CD14-positive monocyte (primary cell): ENCODE measurements around the gene RSRP1. TPM values are rescaled to one million over a fixed set of nuclear protein-coding genes. Genes with fewer than 3 reads are reported as not detected.

Experiments used
- DNase-seq, 3 donors: peaks; one replicate each; pipeline ENCODE4 v3.0.0-alpha.2; 2011 to 2022
- H2AFZ ChIP-seq: 2 replicates; pipeline ENCODE4 v1.6.0; 2012; ENCODE audit warnings: mild to moderate bottlenecking, low read depth, low read length, inconsistent platforms; ENCODE audit not compliant: insufficient read depth, poor library complexity, severe bottlenecking
- H3K27ac ChIP-seq, 2 donors: 1 replicate in 1 of 2; 2 replicates in 1 of 2; pipeline ENCODE4 v1.5.1; 2012 to 2013; ENCODE audit warnings: low read length in 2 of 2, control low read depth in 1 of 2, inconsistent platforms in 1 of 2, low read depth in 1 of 2, mild to moderate bottlenecking in 1 of 2
- H3K27me3 ChIP-seq, 2 donors: one replicate each; pipeline versions ENCODE4 v1.6.0 to v1.6.1; 2011 to 2013; ENCODE audit warnings: low read length in 2 of 2; ENCODE audit not compliant: control insufficient read depth in 2 of 2, insufficient read depth in 2 of 2
- H3K36me3 ChIP-seq, 2 donors: replicated peaks in 1 of 2; 1 replicate in 1 of 2; 2 replicates in 1 of 2; pipeline versions ENCODE4 v1.5.1 to v1.6.1; 2012 to 2013; ENCODE audit warnings: low read length in 2 of 2, control low read depth in 1 of 2, inconsistent platforms in 1 of 2, mild to moderate bottlenecking in 1 of 2; ENCODE audit not compliant: insufficient read depth in 2 of 2, control insufficient read depth in 1 of 2
- H3K4me1 ChIP-seq, 2 donors: 1 replicate in 1 of 2; 2 replicates in 1 of 2; pipeline versions ENCODE4 v1.5.1 to v1.6.1; 2012 to 2013; ENCODE audit warnings: low read length in 2 of 2, control low read depth in 1 of 2, inconsistent platforms in 1 of 2, mild to moderate bottlenecking in 1 of 2, moderate library complexity in 1 of 2; ENCODE audit not compliant: insufficient read depth in 2 of 2, control insufficient read depth in 1 of 2
- H3K4me2 ChIP-seq: replicated peaks from 2 replicates; pipeline ENCODE3; 2012; ENCODE audit warnings: low read length, moderate library complexity, mild to moderate bottlenecking; ENCODE audit not compliant: poor library complexity, severe bottlenecking; ENCODE audit errors: extremely low read depth
- H3K4me3 ChIP-seq, 3 experiments: fragments of 200-600 bp in 1 of 3; sonication (generic) in 1 of 3; replicated peaks in 1 of 3; 1 replicate in 2 of 3; 2 replicates in 1 of 3; pipeline ENCODE4 v1.5.1; 2011 to 2013; ENCODE audit warnings: low read length in 3 of 3, mild to moderate bottlenecking in 3 of 3, control low read depth in 2 of 3, low read depth in 2 of 3, inconsistent platforms in 1 of 3, moderate library complexity in 1 of 3
- H3K79me2 ChIP-seq: 2 replicates; pipeline ENCODE4 v1.6.0; 2012; ENCODE audit warnings: mild to moderate bottlenecking, control low read depth, inconsistent platforms, low read length, moderate library complexity; ENCODE audit not compliant: insufficient read depth
- H3K9ac ChIP-seq: 2 replicates; pipeline ENCODE4 v1.6.0; 2017; ENCODE audit warnings: low read length, mild to moderate bottlenecking; ENCODE audit not compliant: insufficient read depth, poor library complexity, severe bottlenecking
- H3K9me3 ChIP-seq, 2 donors: replicated peaks in 1 of 2; 1 replicate in 1 of 2; 2 replicates in 1 of 2; pipeline versions ENCODE4 v1.5.1 to v1.6.1; 2012 to 2013; ENCODE audit warnings: low read length in 2 of 2, control low read depth in 1 of 2; ENCODE audit not compliant: control insufficient read depth in 1 of 2, insufficient read depth in 1 of 2
- H4K20me1 ChIP-seq: 2 replicates; pipeline ENCODE4 v1.6.0; 2012; ENCODE audit warnings: mild to moderate bottlenecking, low read length, control low read depth, moderate library complexity; ENCODE audit not compliant: insufficient read depth
- H3K27ac Mint-ChIP-seq, 7 donors: one replicate each; pipeline ENCODE4 v1.8.0; 2020; ENCODE audit warnings: mild to moderate bottlenecking in 7 of 7, mixed read lengths in 7 of 7, moderate library complexity in 6 of 7, inconsistent platforms in 2 of 7
- H3K27me3 Mint-ChIP-seq, 3 donors: one replicate each; pipeline ENCODE4 v1.8.0; 2021 to 2022; ENCODE audit warnings: low read depth in 3 of 3, mild to moderate bottlenecking in 3 of 3, mixed read lengths in 3 of 3, moderate library complexity in 3 of 3, inconsistent platforms in 1 of 3
- H3K36me3 Mint-ChIP-seq, 2 donors: one replicate each; pipeline ENCODE4 v1.8.0; 2020; ENCODE audit warnings: mixed read lengths in 2 of 2, inconsistent platforms in 1 of 2, mild to moderate bottlenecking in 1 of 2
- H3K4me1 Mint-ChIP-seq: one replicate; pipeline ENCODE4 v1.8.0; 2020; ENCODE audit warnings: mild to moderate bottlenecking, mixed read lengths
- H3K4me3 Mint-ChIP-seq, 2 donors: one replicate each; pipeline ENCODE4 v1.8.0; 2020; ENCODE audit warnings: mild to moderate bottlenecking in 2 of 2, mixed read lengths in 2 of 2, moderate library complexity in 1 of 2
- H3K9me3 Mint-ChIP-seq, 7 donors: one replicate each; pipeline ENCODE4 v1.8.0; 2020 to 2022; ENCODE audit warnings: mixed read lengths in 7 of 7, mild to moderate bottlenecking in 6 of 7, moderate library complexity in 6 of 7, inconsistent platforms in 2 of 7
- WGBS: methylation state at CpG from one replicate; pipeline ENCODE4 v1.1.5; 2013; ENCODE audit warnings: missing lambda C conversion rate; ENCODE audit not compliant: insufficient coverage; 5-methylcytosine and 5-hydroxymethylcytosine counted together
- intact Hi-C, 2 donors: fragments of 100-400 bp; cut with micrococcal nuclease; formaldehyde crosslinking; loops; one replicate each; pipeline versions ENCODE4 v1.15.0 to v1.15.1; 2023
- polyA plus RNA-seq, 3 donors: library from polyadenylated mRNA; depleted of rRNA in 1 of 3; unstranded in 2 of 3; stranded (reverse) in 1 of 3; fragments of 300-500 nt in 2 of 3; fragments of >200 nt in 1 of 3; fragmentation: Illumina TruSeq in 2 of 3; gene quantifications; 1 replicate in 2 of 3; 2 replicates in 1 of 3; pipeline ENCODE4 v1.2.3, GENCODE V29; 2012 to 2021
- TF ChIP-seq, protein P1 (sequence below): fragments of 200-600 bp; IDR thresholded peaks from one replicate; pipeline ENCODE4 v1.8.0; 2022; ENCODE audit warnings: antibody characterized with exemption, mild to moderate bottlenecking

The RSRP1 gene
- polyA plus RNA-seq, 3 donors = 23.6 to 272 (median 30.2) TPM

DNA sequence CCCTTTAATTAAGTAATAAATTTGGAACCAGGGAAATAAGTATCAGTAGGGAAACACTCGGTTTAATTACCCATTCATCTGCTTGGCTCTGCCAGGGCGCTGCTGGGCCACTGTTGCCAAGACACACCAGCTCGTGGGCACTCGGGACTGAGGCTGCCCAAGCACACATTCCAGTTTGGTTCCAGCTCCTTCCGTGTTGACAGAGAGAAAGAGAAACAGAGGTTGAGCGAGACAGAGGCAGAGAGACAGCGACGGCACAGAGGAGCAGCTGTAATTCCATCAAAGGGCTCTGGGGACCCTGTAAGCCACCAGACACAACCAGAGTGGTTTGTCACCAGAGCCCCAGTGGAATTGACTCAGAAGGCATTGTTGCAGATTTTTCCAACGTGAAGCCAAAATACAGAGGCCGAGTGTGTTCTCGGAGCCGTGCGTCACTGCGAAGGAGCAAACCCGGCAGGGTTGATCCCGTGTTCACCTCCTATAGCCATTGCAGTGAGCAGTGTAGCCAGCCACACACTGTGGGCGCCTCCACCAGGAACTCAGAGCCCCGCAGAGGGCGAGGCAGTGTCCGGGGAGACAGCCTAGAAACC is 48.5 kb downstream of the RSRP1 start:
- Mint-ChIP-seq H3K27ac (peak overlapping the region in 2 of 7 donors; percentile 54 to 66), H3K4me1 (peaks cover 9% of the 10 kb centered on the region), H3K27me3 (peaks cover 7 to 9% (median 9%) of the 10 kb centered on the region in 3 donors), H3K36me3 (no peaks in the 10 kb centered on the region), H3K4me3 (no peak overlapping the region), H3K9me3 (no peaks in the 10 kb centered on the region)
- H3K4me3 ChIP-seq = no peak overlapping the region
- intact Hi-C loops = no loop called here
- H4K20me1 ChIP-seq = no peaks in the 10 kb centered on the region
- DNase-seq = no peak
- no peak overlapping the region for H3K4me2 ChIP-seq
- TF ChIP-seq, protein P1, sequence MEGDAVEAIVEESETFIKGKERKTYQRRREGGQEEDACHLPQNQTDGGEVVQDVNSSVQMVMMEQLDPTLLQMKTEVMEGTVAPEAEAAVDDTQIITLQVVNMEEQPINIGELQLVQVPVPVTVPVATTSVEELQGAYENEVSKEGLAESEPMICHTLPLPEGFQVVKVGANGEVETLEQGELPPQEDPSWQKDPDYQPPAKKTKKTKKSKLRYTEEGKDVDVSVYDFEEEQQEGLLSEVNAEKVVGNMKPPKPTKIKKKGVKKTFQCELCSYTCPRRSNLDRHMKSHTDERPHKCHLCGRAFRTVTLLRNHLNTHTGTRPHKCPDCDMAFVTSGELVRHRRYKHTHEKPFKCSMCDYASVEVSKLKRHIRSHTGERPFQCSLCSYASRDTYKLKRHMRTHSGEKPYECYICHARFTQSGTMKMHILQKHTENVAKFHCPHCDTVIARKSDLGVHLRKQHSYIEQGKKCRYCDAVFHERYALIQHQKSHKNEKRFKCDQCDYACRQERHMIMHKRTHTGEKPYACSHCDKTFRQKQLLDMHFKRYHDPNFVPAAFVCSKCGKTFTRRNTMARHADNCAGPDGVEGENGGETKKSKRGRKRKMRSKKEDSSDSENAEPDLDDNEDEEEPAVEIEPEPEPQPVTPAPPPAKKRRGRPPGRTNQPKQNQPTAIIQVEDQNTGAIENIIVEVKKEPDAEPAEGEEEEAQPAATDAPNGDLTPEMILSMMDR = no peak
- 69% methylated on average over 20 of the region's 20 CpGs for WGBS
- no peaks in the 10 kb centered on the region for H3K36me3 ChIP-seq
- no peak overlapping the region for H3K9ac ChIP-seq
- peak overlapping the region; percentile 38 for H2AFZ ChIP-seq
- H3K79me2 ChIP-seq = no peaks in the 10 kb centered on the region
- H3K9me3 ChIP-seq = no peaks in the 10 kb centered on the region
- no peak overlapping the region for H3K27ac ChIP-seq
- no peaks in the 10 kb centered on the region for H3K4me1 ChIP-seq
- no peaks in the 10 kb centered on the region for H3K27me3 ChIP-seq

DNA sequence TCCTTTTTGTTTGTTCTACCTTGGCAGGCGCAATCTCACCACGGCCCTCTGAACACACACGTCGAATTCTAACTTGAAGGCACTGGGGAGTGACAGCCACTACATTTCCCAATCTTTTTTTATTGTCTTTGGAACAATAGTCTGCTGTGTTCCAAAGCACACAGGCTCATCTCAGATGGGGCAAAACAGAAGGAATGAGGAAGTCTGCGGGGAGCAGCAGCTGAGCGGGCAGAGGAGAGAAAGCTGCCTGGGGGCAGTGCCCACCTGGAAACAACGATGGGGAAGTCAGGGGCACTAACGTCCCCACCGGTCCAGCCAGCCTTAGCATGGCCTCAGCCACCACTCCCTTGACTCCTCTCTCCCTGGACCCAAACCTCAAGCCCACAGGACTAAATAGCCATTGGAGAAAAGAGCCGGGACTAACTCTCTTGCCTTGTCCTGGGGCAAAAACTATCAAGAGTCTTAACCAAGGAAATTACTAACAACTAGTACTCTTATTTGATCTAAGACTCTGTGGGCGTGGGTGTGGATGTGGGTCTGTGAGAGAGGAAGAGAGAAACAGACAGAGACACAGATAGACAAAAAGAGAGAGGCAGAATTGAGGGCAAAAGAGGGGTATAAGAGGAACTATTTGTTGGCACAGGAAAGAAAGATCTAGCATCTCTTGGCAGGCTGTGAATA is 49.1 kb downstream of the RSRP1 start:
- Histone ChIP-seq H3K9ac (no peak overlapping the region), H3K4me2 (no peak overlapping the region), H3K27me3 (no peaks in the 10 kb centered on the region), H2AFZ (peak overlapping the region; percentile 38), H4K20me1 (no peaks in the 10 kb centered on the region), H3K4me3 (no peak overlapping the region), H3K9me3 (no peaks in the 10 kb centered on the region), H3K27ac (no peak overlapping the region), H3K79me2 (no peaks in the 10 kb centered on the region), H3K36me3 (no peaks in the 10 kb centered on the region), H3K4me1 (no peaks in the 10 kb centered on the region)
- no peaks in the 10 kb centered on the region for H3K9me3 Mint-ChIP-seq
- DNase-seq = no peak
- WGBS = 2% methylated on average over 5 of the region's 11 CpGs
- TF ChIP-seq, protein P1 = no peak
- H3K36me3 Mint-ChIP-seq = no peaks in the 10 kb centered on the region
- H3K27ac Mint-ChIP-seq = peak overlapping the region in 2 of 7 donors; percentile 54 to 66
- peaks cover 9% of the 10 kb centered on the region for H3K4me1 Mint-ChIP-seq
- H3K27me3 Mint-ChIP-seq = peaks cover 7 to 10% (median 9%) of the 10 kb centered on the region in 3 donors
- intact Hi-C loops = no loop called here
- H3K4me3 Mint-ChIP-seq = no peak overlapping the region
